HCT116 (cell line): ENCODE data around the gene PNPLA5. TPM values are rescaled to one million over a fixed set of nuclear protein-coding genes. Genes with fewer than 3 reads are reported as not detected.
A peak's percentile ranks its signal among the peaks of the same experiment; 100 is the strongest.

Experiments
- ATAC-seq: fragments of 200-7000 bp; cut with Tn5 transposase; 2 replicates; pipeline ENCODE4 v1.9.1; 2020; ENCODE audit warnings: mild to moderate bottlenecking, moderate library complexity
- BruUV-seq: library from RNA; stranded (reverse); fragments of 400-500 nt; replicated peaks from 2 replicates; lab custom pipeline; 2021; lab: Mats Ljungman, UMichigan
- CTCF ChIA-PET: fragments of 300-600 bp; sonication (Branson Sonifier 250); formaldehyde crosslinking; loops from one replicate; lab custom pipeline; 2021; ENCODE audit warnings: antibody characterized with exemption; lab: Charles Lee
- POLR2A ChIA-PET: fragments of 300-600, 350-600 bp; sonication (Branson Sonifier 250); formaldehyde crosslinking; loops from one replicate; lab custom pipeline; 2021; ENCODE audit warnings: antibody characterized with exemption; lab: Charles Lee
- RAD21 ChIA-PET, 2 experiments: fragments of 300-600 bp; sonication (Branson Sonifier 250); formaldehyde crosslinking; loops; one replicate each; lab custom pipeline; 2023; ENCODE audit warnings: low total read pairs in 2 of 2; ENCODE audit not compliant: uncharacterized antibody in 2 of 2, unreplicated experiment in 2 of 2, low non-redundant PET in 1 of 2; lab: Charles Lee
- DNase-seq: peaks from one replicate; pipeline ENCODE4 v3.0.0-alpha.2; 2010; ENCODE audit warnings: low read depth, low spot score
- H2AFZ ChIP-seq: fragments of 200-600 bp; shearing (Covaris generic), sonication (generic); 2 replicates; pipeline ENCODE4 v1.6.1; 2017; ENCODE audit warnings: low read depth, mixed run types, mixed read lengths, antibody characterized with exemption, low read length; ENCODE audit not compliant: poor library complexity, severe bottlenecking
- H3K27ac ChIP-seq: 2 replicates; pipeline ENCODE4 v1.5.1; 2012; ENCODE audit warnings: low read depth, low read length
- H3K27me3 ChIP-seq: fragments of 200-600 bp; sonication (generic); 2 replicates; pipeline ENCODE4 v1.6.1; 2016; ENCODE audit warnings: mixed run types, low read length, mixed read lengths; ENCODE audit not compliant: insufficient read depth
- H3K36me3 ChIP-seq, 2 experiments: fragments of 200-500 bp in 1 of 2; fragments of 200-600 bp in 1 of 2; sonication (Bioruptor generic) in 1 of 2; sonication (generic) in 1 of 2; 2 replicates each; pipeline versions ENCODE4 v1.5.1 to v1.6.1; 2014 to 2016; ENCODE audit warnings: low read length in 2 of 2, inconsistent platforms in 1 of 2, mixed read lengths in 1 of 2, mixed run types in 1 of 2; ENCODE audit not compliant: insufficient read depth in 2 of 2, control insufficient read depth in 1 of 2
- H3K4me1 ChIP-seq, 2 experiments: fragments of 200-600 bp in 1 of 2; sonication (generic) in 1 of 2; 2 replicates each; pipeline versions ENCODE4 v1.5.1 to v1.6.1; 2012 to 2017; ENCODE audit warnings: low read length in 2 of 2, inconsistent platforms in 1 of 2, mild to moderate bottlenecking in 1 of 2, mixed read lengths in 1 of 2, mixed run types in 1 of 2, moderate library complexity in 1 of 2; ENCODE audit not compliant: insufficient read depth in 2 of 2, control insufficient read depth in 1 of 2
- H3K4me2 ChIP-seq: fragments of 200-600 bp; sonication (generic); 2 replicates; pipeline ENCODE4 v1.6.1; 2017; ENCODE audit warnings: mixed run types, low read length, mixed read lengths
- H3K4me3 ChIP-seq, 2 experiments: fragments of 200-600 bp in 1 of 2; sonication (generic) in 1 of 2; replicated peaks in 1 of 2; 2 replicates each; pipeline ENCODE4 v1.5.1; 2011 to 2016; ENCODE audit warnings: low read length in 2 of 2, control low read depth in 1 of 2, low read depth in 1 of 2, mild to moderate bottlenecking in 1 of 2, mixed read lengths in 1 of 2, mixed run types in 1 of 2
- H3K79me2 ChIP-seq: fragments of 200-600 bp; sonication (generic); 2 replicates; pipeline ENCODE4 v1.6.1; 2017; ENCODE audit warnings: mild to moderate bottlenecking, mixed run types, low read length, moderate library complexity, mixed read lengths; ENCODE audit not compliant: insufficient read depth
- H3K9ac ChIP-seq: fragments of 200-600 bp; sonication (generic); 2 replicates; pipeline ENCODE4 v1.6.1; 2016; ENCODE audit warnings: low read length, mixed read lengths
- H3K9me2 ChIP-seq: fragments of 200-600 bp; sonication (generic), shearing (Covaris generic); 2 replicates; pipeline ENCODE4 v1.6.1; 2017; ENCODE audit warnings: mixed run types, mild to moderate bottlenecking, moderate library complexity; ENCODE audit not compliant: insufficient read depth
- H3K9me3 ChIP-seq, 2 experiments: fragments of 200-500 bp in 1 of 2; fragments of 200-600 bp in 1 of 2; sonication (Bioruptor generic) in 1 of 2; sonication (generic) in 1 of 2; 2 replicates each; pipeline ENCODE4 v1.6.1; 2014 to 2017; ENCODE audit warnings: low read length in 2 of 2, mixed read lengths in 2 of 2, inconsistent platforms in 1 of 2, low read depth in 1 of 2, mild to moderate bottlenecking in 1 of 2, mixed run types in 1 of 2, moderate library complexity in 1 of 2; ENCODE audit not compliant: control insufficient read depth in 1 of 2, insufficient read depth in 1 of 2
- H4K20me1 ChIP-seq: fragments of 200-600 bp; sonication (generic), shearing (Covaris generic); 2 replicates; pipeline ENCODE4 v1.6.1; 2017; ENCODE audit warnings: mixed run types, mild to moderate bottlenecking, moderate library complexity; ENCODE audit not compliant: insufficient read depth
- CTCF ChIP-seq, 3 experiments: fragments of 200-600 bp in 1 of 3; sonication (generic) in 1 of 3; IDR thresholded peaks in 2 of 3; conservative IDR thresholded peaks in 1 of 3; 2 replicates each; pipeline ENCODE4 v1.5.1; 2012 to 2017; ENCODE audit warnings: low read depth in 2 of 3, low read length in 2 of 3, antibody characterized with exemption in 1 of 3, borderline replicate concordance in 1 of 3, control low read depth in 1 of 3, mild to moderate bottlenecking in 1 of 3, mixed read lengths in 1 of 3, mixed run types in 1 of 3, moderate library complexity in 1 of 3; ENCODE audit not compliant: insufficient read depth in 1 of 3
- EZH2 ChIP-seq: fragments of 200-600 bp; sonication (generic); IDR thresholded peaks from 2 replicates; pipeline ENCODE4 v1.6.1; 2017; ENCODE audit warnings: antibody characterized with exemption, mixed run types
- JUND ChIP-seq: IDR thresholded peaks from 2 replicates; pipeline ENCODE4 v1.6.1; 2012
- MAX ChIP-seq: IDR thresholded peaks from 2 replicates; pipeline ENCODE4 v1.6.1; 2012
- POLR2A ChIP-seq: IDR thresholded peaks from 2 replicates; pipeline ENCODE4 v1.7.0; 2011; ENCODE audit warnings: borderline replicate concordance; ENCODE audit not compliant: insufficient read depth, insufficient read length; ENCODE audit errors: extremely low read depth
- intact Hi-C: fragments of 100-400 bp; cut with micrococcal nuclease; formaldehyde crosslinking; loops from 2 replicates; pipeline ENCODE4 v1.10.0; 2022
- total RNA-seq: library from RNA; stranded (reverse); gene quantifications from one replicate; pipeline ENCODE4 v1.2.1, GENCODE V29; 2021; ENCODE audit not compliant: unreplicated experiment

The PNPLA5 gene
- total RNA-seq, 1 experiment from 2014 or later: 2.9 TPM

DNA sequence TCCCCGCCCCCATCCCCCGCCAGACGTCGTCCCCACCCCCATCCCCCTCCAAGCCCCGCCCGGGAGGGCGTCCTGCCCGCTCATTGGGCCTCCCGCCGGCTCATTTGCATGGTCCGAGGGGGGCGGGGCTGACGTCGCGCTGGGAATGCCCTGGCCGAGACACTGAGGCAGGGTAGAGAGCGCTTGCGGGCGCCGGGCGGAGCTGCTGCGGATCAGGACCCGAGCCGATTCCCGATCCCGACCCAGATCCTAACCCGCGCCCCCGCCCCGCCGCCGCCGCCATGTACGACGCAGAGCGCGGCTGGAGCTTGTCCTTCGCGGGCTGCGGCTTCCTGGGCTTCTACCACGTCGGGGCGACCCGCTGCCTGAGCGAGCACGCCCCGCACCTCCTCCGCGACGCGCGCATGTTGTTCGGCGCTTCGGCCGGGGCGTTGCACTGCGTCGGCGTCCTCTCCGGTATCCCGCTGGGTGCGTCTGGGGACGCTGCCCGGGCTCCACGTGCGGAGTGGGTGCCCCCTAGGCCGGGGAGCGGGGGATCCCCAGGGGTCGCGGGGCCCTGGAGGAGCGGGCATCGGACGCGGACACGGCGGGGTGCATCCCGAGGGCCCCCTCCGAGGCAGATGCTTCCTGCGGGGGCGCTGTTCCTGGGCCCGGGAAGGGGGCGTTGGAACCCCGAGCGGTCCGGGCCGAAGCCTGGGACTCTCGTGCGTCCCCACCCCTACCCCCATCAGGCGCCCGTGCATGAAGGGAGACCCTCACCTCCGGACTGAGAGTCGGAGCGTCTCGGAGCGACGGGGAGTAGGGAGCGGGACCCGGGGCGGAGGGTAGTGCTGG, 32.0 kb upstream of the PNPLA5 start, which contains the start of gene PNPLA3 (continued):
- TF ChIP-seq CTCF (IDR thresholded peaks at IDR 0.05 in 2 of 3, conservative IDR thresholded peaks at IDR 0.05 in 1 of 3; ENCODE audit: borderline replicate concordance in 1 of 3, insufficient read depth in 1 of 3, low read depth in 2 of 3, low read length in 2 of 3): peak in 2 of 3 experiments; percentile 33 to 36; a peak in 3 of 6 replicates
- TF ChIP-seq, all 23 proteins: peak for 7

DNA sequence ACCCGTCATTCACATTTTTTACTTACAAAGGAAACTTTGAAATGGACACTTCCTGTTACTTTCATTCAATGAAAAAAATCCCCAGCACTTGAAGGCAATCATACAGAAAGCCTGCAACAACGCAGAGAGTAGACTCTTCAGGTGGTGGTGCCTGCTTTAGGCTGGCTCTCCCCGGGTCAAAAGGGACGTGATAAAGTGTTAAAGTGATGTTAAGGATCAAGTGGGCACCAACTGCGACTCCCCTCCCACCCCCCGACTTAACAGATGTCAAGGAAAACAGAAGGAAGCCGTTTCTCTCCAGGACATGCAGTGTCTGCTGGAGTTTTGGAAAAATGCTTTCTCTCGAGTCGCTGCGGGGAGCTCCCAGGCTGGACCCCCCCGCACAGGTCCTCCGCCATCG, 31.4 kb upstream of the PNPLA5 start:
- ATAC-seq: no peak
- Histone ChIP-seq H3K4me2 (peak overlapping the region; percentile 67), H3K4me3 (no peak overlapping the region; a peak in 2 of 4 replicates), H3K79me2 (no peaks in the 10 kb centered on the region), H3K9ac (peak overlapping the region; percentile 33; the same call in 1 of the 2 replicates), H3K4me1 (peaks cover 40 to 46% of the 10 kb centered on the region in 2 experiments), H4K20me1 (no peaks in the 10 kb centered on the region), H2AFZ (peak overlapping the region; percentile 98), H3K9me3 (no peaks in the 10 kb centered on the region), H3K9me2 (no peaks in the 10 kb centered on the region), H3K27ac (peak overlapping the region; percentile 37; the same call in 1 of the 2 replicates), H3K36me3 (no peaks in the 10 kb centered on the region), H3K27me3 (no peaks in the 10 kb centered on the region)
- no peak for DNase-seq
- ChIA-PET CTCF (interaction anchor here (1.0 to 2.1 kb wide), 4 partner anchors 21 to 40 kb away, joined by 4 to 13 read pairs (median 5); no protein-coding TSS in a partner anchor), POLR2A (interaction anchor here (0.7 to 1.7 kb wide), 3 partner anchors 10 to 38 kb away, joined by 3 to 4 read pairs (median 4); partner anchors contain the start of gene SAMM50), RAD21 (no interaction called here)
- no peak for TF ChIP-seq EZH2
- TF ChIP-seq JUND: no peak
- no peak for TF ChIP-seq MAX
- TF ChIP-seq POLR2A: no peak
- intact Hi-C loops: no loop called here
- no TSS peak for BruUV-seq
